Fibroblast of lung (primary cell): Measurements from ENCODE around the gene OR5AN1. TPM values are rescaled to one million over a fixed set of nuclear protein-coding genes. Genes with fewer than 3 reads are reported as not detected.
"Not testable (repeated sequence)": the region's sequence is repeated elsewhere in the genome, so short reads cannot be mapped to it uniquely, and the experiment has no call there.

ENCODE experiments used
- DNase-seq, 2 donors: peaks; one replicate each; pipeline versions ENCODE4 v3.0.0 to v3.0.0-alpha.2; 2010; ENCODE audit warnings: low read depth in 2 of 2
- H2AFZ ChIP-seq: 2 replicates; pipeline ENCODE4 v1.5.1; 2012; ENCODE audit warnings: low read length, control low read depth, inconsistent platforms
- H3K27ac ChIP-seq: 2 replicates; pipeline ENCODE4 v1.5.1; 2011; ENCODE audit warnings: low read length, control low read depth; ENCODE audit not compliant: insufficient read depth
- H3K27me3 ChIP-seq: 2 replicates; pipeline ENCODE4 v1.5.1; 2011; ENCODE audit warnings: mild to moderate bottlenecking, low read length; ENCODE audit not compliant: control insufficient read depth, insufficient read depth
- H3K36me3 ChIP-seq: 2 replicates; pipeline ENCODE4 v1.5.1; 2011; ENCODE audit warnings: low read length; ENCODE audit not compliant: control insufficient read depth, insufficient read depth
- H3K4me1 ChIP-seq: 2 replicates; pipeline ENCODE4 v1.5.1; 2011; ENCODE audit warnings: low read length; ENCODE audit not compliant: control insufficient read depth, insufficient read depth; ENCODE audit errors: extremely low read depth
- H3K4me2 ChIP-seq: 2 replicates; pipeline ENCODE4 v1.5.1; 2011; ENCODE audit warnings: low read length, control low read depth; ENCODE audit not compliant: insufficient read depth; ENCODE audit errors: extremely low read depth
- H3K4me3 ChIP-seq, 4 experiments: fragments of 200-600 bp in 1 of 4; sonication (generic) in 1 of 4; replicated peaks in 1 of 4; 2 replicates each; pipeline ENCODE4 v1.5.1; 2011 to 2016; ENCODE audit warnings: low read length in 4 of 4, low read depth in 3 of 4, mild to moderate bottlenecking in 3 of 4, control low read depth in 2 of 4, inconsistent platforms in 1 of 4, mixed read lengths in 1 of 4; ENCODE audit not compliant: insufficient read depth in 1 of 4; ENCODE audit errors: control extremely low read depth in 1 of 4
- H3K79me2 ChIP-seq: 2 replicates; pipeline ENCODE4 v1.5.1; 2012; ENCODE audit warnings: mild to moderate bottlenecking, low read length, inconsistent platforms; ENCODE audit not compliant: control insufficient read depth, insufficient read depth
- H3K9ac ChIP-seq: 2 replicates; pipeline ENCODE4 v1.5.1; 2011; ENCODE audit warnings: mild to moderate bottlenecking, low read length, control low read depth; ENCODE audit not compliant: insufficient read depth
- H3K9me3 ChIP-seq: 2 replicates; pipeline ENCODE4 v1.5.1; 2012; ENCODE audit warnings: low read depth, low read length; ENCODE audit not compliant: control insufficient read depth, insufficient read depth
- H4K20me1 ChIP-seq: 2 replicates; pipeline ENCODE4 v1.5.1; 2011; ENCODE audit warnings: low read length; ENCODE audit not compliant: control insufficient read depth, insufficient read depth; ENCODE audit errors: extremely low read depth
- CTCF ChIP-seq, 2 donors: IDR thresholded peaks in 1 of 2; conservative IDR thresholded peaks in 1 of 2; 1 replicate in 1 of 2; 2 replicates in 1 of 2; pipeline ENCODE4 v1.5.1; 2011 to 2012; ENCODE audit warnings: low read length in 2 of 2, control low read depth in 1 of 2, inconsistent platforms in 1 of 2, low read depth in 1 of 2, mild to moderate bottlenecking in 1 of 2
- EZH2 ChIP-seq: IDR thresholded peaks from 2 replicates; pipeline ENCODE4 v1.5.1; 2012; ENCODE audit warnings: low read length, control low read depth, mild to moderate bottlenecking; ENCODE audit errors: missing control alignments
- polyA plus RNA-seq, 2 donors: library from polyadenylated mRNA; depleted of rRNA in 1 of 2; stranded (reverse) in 1 of 2; unstranded in 1 of 2; fragments of >200 nt; gene quantifications; 2 replicates each; pipeline ENCODE4 v1.2.1, GENCODE V29; 2011 to 2012; ENCODE audit warnings: missing spikeins in 1 of 2
- total RNA-seq: library from RNA; depleted of rRNA; stranded (reverse); fragments of >200 nt; gene quantifications from 2 replicates; pipeline ENCODE4 v1.2.1, GENCODE V29; 2014

Gene OR5AN1
- total and polyA plus RNA-seq, 2 donors (not counting 1 experiment from before 2014, with no cell fraction given) = not detected

GRCh38 chr11:59368238-59369022, 9.7 kb downstream of the OR5AN1 start:
- no peak for DNase-seq
- Histone ChIP-seq H3K79me2 (no peaks in the 10 kb centered on the region), H3K27ac (no peak overlapping the region), H3K4me3 (no peak overlapping the region), H3K27me3 (no peaks in the 10 kb centered on the region), H3K4me1 (no peaks in the 10 kb centered on the region), H2AFZ (no peak overlapping the region), H3K36me3 (no peaks in the 10 kb centered on the region), H4K20me1 (no peaks in the 10 kb centered on the region), H3K9ac (no peak overlapping the region), H3K9me3 (no peaks in the 10 kb centered on the region), H3K4me2 (no peak overlapping the region)
- TF ChIP-seq EZH2 (no peak), CTCF (conservative IDR thresholded peaks at IDR 0.05 in 1 of 2, IDR thresholded peaks at IDR 0.05 in 1 of 2; ENCODE audit: low read depth in 1 of 2, low read length in 2 of 2) (no peak)

GRCh38 chr11:59372324-59372723, 13.6 kb downstream of the OR5AN1 start:
- H3K4me3 ChIP-seq, H2AFZ ChIP-seq, DNase-seq, H3K9ac ChIP-seq, H3K27ac ChIP-seq, H3K79me2 ChIP-seq, H3K4me2 ChIP-seq, H3K9me3 ChIP-seq, H3K4me1 ChIP-seq, H4K20me1 ChIP-seq, H3K36me3 ChIP-seq, H3K27me3 ChIP-seq: not testable (repeated sequence)

- Histone ChIP-seq H3K4me3 (no peak overlapping the region), H3K4me1 (no peaks in the 10 kb centered on the region), H4K20me1 (no peaks in the 10 kb centered on the region), H3K9me3 (no peaks in the 10 kb centered on the region), H3K36me3 (no peaks in the 10 kb centered on the region), H3K79me2 (no peaks in the 10 kb centered on the region), H3K27ac (no peak overlapping the region), H3K4me2 (no peak overlapping the region), H3K27me3 (no peaks in the 10 kb centered on the region), H2AFZ (no peak overlapping the region), H3K9ac (no peak overlapping the region)
- DNase-seq = no peak
- TF ChIP-seq EZH2 = no peak
- TF ChIP-seq CTCF (conservative IDR thresholded peaks at IDR 0.05 in 1 of 2, IDR thresholded peaks at IDR 0.05 in 1 of 2; ENCODE audit: low read depth in 1 of 2, low read length in 2 of 2) = no peak
Measured at GRCh38 chr11:59380263-59381059, 21.8 kb downstream of the OR5AN1 start.
